Activated CD8-positive, alpha-beta memory T cell treated with anti-CD3 and anti-CD28 coated beads, Interleukin-2, amount 50 U/mL, for 48 hours (primary cell): ENCODE measurements around the gene EXOSC7.
"Not testable (repeated sequence)": the region's sequence is repeated elsewhere in the genome, so short reads cannot be mapped to it uniquely, and the experiment has no call there.

ENCODE experiments used
- DNase-seq: peaks from one replicate; pipeline ENCODE4 v3.0.0-alpha.2; 2020

Gene EXOSC7

GRCh38 chr3:44962621-44963393, 13.2 kb upstream of the EXOSC7 start:
- no peak for DNase-seq

- no peak for DNase-seq
Observed at GRCh38 chr3:44963571-44964325, 12.3 kb upstream of the EXOSC7 start.

- no peak for DNase-seq
Observed at GRCh38 chr3:44965165-44965564, 10.9 kb upstream of the EXOSC7 start.

GRCh38 chr3:44966795-44967278, 9.2 kb upstream of the EXOSC7 start:
- no peak for DNase-seq

- no peak for DNase-seq
Observed at GRCh38 chr3:44968447-44968858, 7.6 kb upstream of the EXOSC7 start.

- no peak for DNase-seq
Observed at GRCh38 chr3:44969154-44969827, 6.8 kb upstream of the EXOSC7 start.

GRCh38 chr3:44969828-44970179, 6.2 kb upstream of the EXOSC7 start:
- DNase-seq, result no peak

- no peak for DNase-seq
Observed at GRCh38 chr3:44970926-44971490, 5.0 kb upstream of the EXOSC7 start.

- no peak for DNase-seq
Observed at GRCh38 chr3:44974416-44974815, 1.6 kb upstream of the EXOSC7 start.

- no peak for DNase-seq
Observed at GRCh38 chr3:44981220-44981619, 5.2 kb downstream of the EXOSC7 start.

GRCh38 chr3:44981751-44982150, 5.7 kb downstream of the EXOSC7 start:
- no peak for DNase-seq

GRCh38 chr3:44982817-44983216, 6.8 kb downstream of the EXOSC7 start:
- DNase-seq, result no peak

- no peak for DNase-seq
Observed at GRCh38 chr3:44983484-44983941, 7.5 kb downstream of the EXOSC7 start.

GRCh38 chr3:44984335-44984734, 8.3 kb downstream of the EXOSC7 start:
- DNase-seq, result no peak

GRCh38 chr3:44986330-44986729, 10.3 kb downstream of the EXOSC7 start:
- DNase-seq, result not testable (repeated sequence)

GRCh38 chr3:44987332-44987731, 11.3 kb downstream of the EXOSC7 start:
- DNase-seq, result no peak

GRCh38 chr3:44988073-44988472, 12.0 kb downstream of the EXOSC7 start:
- DNase-seq, result no peak

GRCh38 chr3:44989141-44989540, 13.1 kb downstream of the EXOSC7 start:
- DNase-seq, result no peak

- DNase-seq, result no peak
Observed at GRCh38 chr3:44989636-44990373, 13.8 kb downstream of the EXOSC7 start.

- DNase-seq, result no peak
Observed at GRCh38 chr3:44991326-44991725, 15.3 kb downstream of the EXOSC7 start.

GRCh38 chr3:44992555-44993470, 16.8 kb downstream of the EXOSC7 start:
- DNase-seq, result no peak
